Psoas muscle (tissue), 8 donors: ENCODE results near the gene DHRS13. TPM values are rescaled to one million over a fixed set of nuclear protein-coding genes. Genes with fewer than 3 reads are reported as not detected.

ENCODE experiments used
- ATAC-seq, 4 donors: fragments of 200-7000 bp; cut with Tn5 transposase; one replicate each; pipeline ENCODE4 v1.9.1; 2020; ENCODE audit warnings: moderate library complexity in 3 of 4, mild to moderate bottlenecking in 2 of 4
- DNase-seq, 2 donors: peaks; one replicate each; pipeline ENCODE4 v3.0.0-alpha.2; 2020
- H3K27ac ChIP-seq: fragments of 200-600 bp; one replicate; pipeline ENCODE4 v1.8.0; 2022
- H3K27me3 ChIP-seq, 3 donors: fragments of 200-600 bp in 1 of 3; one replicate each; pipeline versions ENCODE4 v1.6.1 to v1.8.0; 2013 to 2022; ENCODE audit warnings: low read length in 2 of 3, mild to moderate bottlenecking in 2 of 3, moderate library complexity in 1 of 3; ENCODE audit not compliant: insufficient read depth in 3 of 3
- H3K36me3 ChIP-seq, 2 donors: fragments of 200-600 bp in 1 of 2; one replicate each; pipeline versions ENCODE4 v1.6.1 to v1.8.0; 2013 to 2022; ENCODE audit warnings: low read depth in 1 of 2, mild to moderate bottlenecking in 1 of 2, moderate library complexity in 1 of 2; ENCODE audit not compliant: insufficient read depth in 1 of 2
- H3K4me1 ChIP-seq: fragments of 200-600 bp; one replicate; pipeline ENCODE4 v1.8.0; 2022
- H3K4me3 ChIP-seq: fragments of 200-600 bp; one replicate; pipeline ENCODE4 v1.8.0; 2022; ENCODE audit warnings: mild to moderate bottlenecking
- H3K9me3 ChIP-seq: fragments of 200-600 bp; one replicate; pipeline ENCODE4 v1.8.0; 2022
- CTCF ChIP-seq: fragments of 200-600 bp; IDR thresholded peaks from one replicate; pipeline ENCODE4 v1.8.0; 2022; ENCODE audit warnings: antibody characterized with exemption
- WGBS, 3 donors: extraction: QIAGEN DNeasy Blood & Tissue Kit; methylation state at CpG; one replicate each; pipeline versions ENCODE4 v1.1.6 to v1.1.7; 2013; 5-methylcytosine and 5-hydroxymethylcytosine counted together
- intact Hi-C, 2 donors: fragments of 100-400 bp; cut with DNase I; formaldehyde crosslinking; loops; one replicate each; pipeline versions ENCODE4 v1.11.0 to v1.14.2; 2022
- polyA plus RNA-seq, 3 donors: library from polyadenylated mRNA; stranded (reverse); fragments of 200-250 nt; gene quantifications; one replicate each; pipeline ENCODE4 v1.2.3, GENCODE V29; 2013
- total RNA-seq, 4 donors: library from RNA; stranded (reverse); fragmentation: NEBNext Ultra II Directional in 2 of 4; extraction: Animal tissue kit (Norgen Biotek cat#: 25700) in 2 of 4; gene quantifications; one replicate each; pipeline versions ENCODE4 v1.2.1 to v1.2.4, GENCODE V29; 2021 to 2023
- donor health status: healthy with polysubstance abuse.
- donor health status: DM: no; HTN: no; CAD: no; lungs with moderate emphysema.
- donor health status: Bipolar disorder and iron deficiency.
- donor health status: healthy.
- donor health status: DM: yes; HTN: yes; CAD: no.
- donor health status: DM: no; HTN: no; CAD: no.
- donor health status: DM: no; HTN: no; CAD: no.
- donor health status: DM: yes; HTN: yes; CAD: no.

DHRS13 gene
- total and polyA plus RNA-seq, 7 donors, result 0.48 to 2.7 (median 1.2) TPM

- WGBS, 3 donors, result 96 to 97% (median 96%) methylated on average over 5 of the region's 5 CpGs
Measured at GRCh38 chr17:28899212-28899815, 3.6 kb downstream of the DHRS13 start.

GRCh38 chr17:28898527-28898955 is 4.3 kb downstream of the DHRS13 start:
- peak overlapping the region; percentile 92 for H3K27ac ChIP-seq
- peaks cover 20% of the 10 kb centered on the region for H3K4me1 ChIP-seq
- DNase-seq, result no peak
- H3K9me3 ChIP-seq, result no peaks in the 10 kb centered on the region
- intact Hi-C loops, result loop anchor here (5.0 to 10.0 kb wide), 3 partner anchors 41 to 136 kb away; partner anchors contain the start of gene ERAL1 (in 2 of the 2)
- no peak for TF ChIP-seq CTCF
- WGBS, 3 donors, result 83 to 88% (median 87%) methylated on average over 12 of the region's 12 CpGs
- H3K36me3 ChIP-seq, result no peaks in the 10 kb centered on the region
- H3K4me3 ChIP-seq, result peak overlapping the region; percentile 91
- H3K27me3 ChIP-seq, result no peaks in the 10 kb centered on the region
- ATAC-seq, result no peak

More at GRCh38 chr17:28899212-28899815, 3.6 kb downstream of the DHRS13 start:
- Histone ChIP-seq H3K4me3 (no peak overlapping the region), H3K36me3 (no peaks in the 10 kb centered on the region), H3K9me3 (no peaks in the 10 kb centered on the region), H3K4me1 (peaks cover 17% of the 10 kb centered on the region), H3K27me3 (no peaks in the 10 kb centered on the region), H3K27ac (peak overlapping the region; percentile 92)
- ATAC-seq (no peak), DNase-seq (no peak)
- TF ChIP-seq CTCF, result no peak
- intact Hi-C loops, result loop anchor here (5.0 to 10.0 kb wide), 3 partner anchors 42 to 137 kb away; partner anchors contain the start of gene ERAL1 (in 2 of the 2)

- Histone ChIP-seq H3K9me3 (no peaks in the 10 kb centered on the region), H3K4me1 (peaks cover 19% of the 10 kb centered on the region), H3K4me3 (peak overlapping the region; percentile 91), H3K36me3 (no peaks in the 10 kb centered on the region), H3K27ac (peak overlapping the region; percentile 92), H3K27me3 (no peaks in the 10 kb centered on the region)
- TF ChIP-seq CTCF, result no peak
- ATAC-seq (peak in 2 of 4 donors; percentile 24 to 33), DNase-seq (no peak)
- 20 to 22% (median 21%) methylated on average over 22 to 23 of the region's 23 CpGs for WGBS, 3 donors
- intact Hi-C loops, result loop anchor here (5.0 to 10.0 kb wide), 3 partner anchors 41 to 136 kb away; partner anchors contain the start of gene ERAL1 (in 2 of the 2)
Measured at GRCh38 chr17:28897769-28898526, 4.9 kb downstream of the DHRS13 start.

- 0 to 1% (median 1%) methylated on average over 52 to 73 of the region's 73 CpGs for WGBS, 3 donors
Measured at GRCh38 chr17:28896884-28897768, 5.8 kb downstream of the DHRS13 start, which contains the start of gene FLOT2. FLOT2 (minus strand) TSS chr17:28897733; CDS start chr17:28897574, 159 bp downstream.

More at GRCh38 chr17:28896884-28897768, 5.8 kb downstream of the DHRS13 start, which contains the start of gene FLOT2:
- ATAC-seq (peak; percentile 75 to 87 (median 82)), DNase-seq (peak; percentile 65 to 77)
- peaks cover 27% of the 10 kb centered on the region for H3K4me1 ChIP-seq
- H3K27me3 ChIP-seq, result no peaks in the 10 kb centered on the region
- H3K4me3 ChIP-seq, result peak within 1 kb of the TSS; percentile 91
- peak; percentile 11 for TF ChIP-seq CTCF
- peak within 1 kb of the TSS; percentile 92 for H3K27ac ChIP-seq
- intact Hi-C loops, result loop anchor here (5.0 to 10.0 kb wide), 3 partner anchors 40 to 135 kb away; partner anchors contain the start of gene ERAL1 (in 2 of the 2)
- no peaks in the 10 kb centered on the region for H3K36me3 ChIP-seq
- no peaks in the 10 kb centered on the region for H3K9me3 ChIP-seq
